H9 (cell line): ENCODE measurements around the gene TFF1. TPM values are rescaled to one million over a fixed set of nuclear protein-coding genes. Genes with fewer than 3 reads are reported as not detected.

Source experiments
- DNase-seq: peaks from one replicate; pipeline ENCODE4 v3.0.0-alpha.2; 2017
- H2AFZ ChIP-seq: one replicate; pipeline ENCODE4 v1.6.1; 2013; ENCODE audit warnings: mild to moderate bottlenecking, low read length, control low read depth, moderate library complexity
- H2AK5ac ChIP-seq: 2 replicates; pipeline ENCODE4 v1.6.1; 2013; ENCODE audit warnings: low read length, control low read depth, mixed read lengths; ENCODE audit not compliant: insufficient read length
- H2BK120ac ChIP-seq: one replicate; pipeline ENCODE4 v1.6.1; 2013; ENCODE audit warnings: low read depth, mild to moderate bottlenecking, low read length, control low read depth, inconsistent platforms; ENCODE audit not compliant: poor library complexity, severe bottlenecking
- H2BK12ac ChIP-seq: 2 replicates; pipeline ENCODE4 v1.6.1; 2013; ENCODE audit warnings: low read length, control low read depth, mixed read lengths, low read depth; ENCODE audit not compliant: insufficient read length
- H2BK15ac ChIP-seq: 2 replicates; pipeline ENCODE4 v1.6.1; 2013; ENCODE audit warnings: low read depth, low read length, control low read depth
- H2BK20ac ChIP-seq: one replicate; pipeline ENCODE4 v1.6.1; 2013; ENCODE audit warnings: low read depth, mild to moderate bottlenecking, low read length, control low read depth, inconsistent platforms; ENCODE audit not compliant: poor library complexity, severe bottlenecking
- H2BK5ac ChIP-seq: 2 replicates; pipeline ENCODE4 v1.6.1; 2013; ENCODE audit warnings: low read length, control low read depth, mixed read lengths; ENCODE audit not compliant: insufficient read length
- H3K14ac ChIP-seq: 2 replicates; pipeline ENCODE4 v1.6.1; 2013; ENCODE audit warnings: low read length, control low read depth; ENCODE audit not compliant: insufficient read depth
- H3K18ac ChIP-seq: 2 replicates; pipeline ENCODE4 v1.6.1; 2013; ENCODE audit warnings: low read depth, mild to moderate bottlenecking, mixed read lengths, low read length, control low read depth; ENCODE audit not compliant: insufficient read length
- H3K23ac ChIP-seq: 2 replicates; pipeline ENCODE4 v1.6.1; 2013; ENCODE audit warnings: low read length, control low read depth, mixed read lengths, low read depth; ENCODE audit not compliant: insufficient read length
- H3K23me2 ChIP-seq: 2 replicates; pipeline ENCODE4 v1.6.1; 2013; ENCODE audit warnings: low read depth, mild to moderate bottlenecking, mixed read lengths, low read length, control low read depth; ENCODE audit not compliant: insufficient read length, poor library complexity, severe bottlenecking
- H3K27ac ChIP-seq: 2 replicates; pipeline ENCODE4 v1.5.1; 2013; ENCODE audit warnings: low read length, control low read depth, mixed read lengths, low read depth; ENCODE audit not compliant: insufficient read length
- H3K27me3 ChIP-seq: 2 replicates; pipeline ENCODE4 v1.6.1; 2013; ENCODE audit warnings: low read length, control low read depth, inconsistent platforms; ENCODE audit not compliant: insufficient read depth
- H3K4ac ChIP-seq: 2 replicates; pipeline ENCODE4 v1.6.1; 2013; ENCODE audit warnings: low read depth, mild to moderate bottlenecking, control low read depth, inconsistent platforms, low read length, moderate library complexity
- H3K4me1 ChIP-seq: 2 replicates; pipeline ENCODE4 v1.6.1; 2013; ENCODE audit warnings: low read length, control low read depth, inconsistent platforms; ENCODE audit not compliant: insufficient read depth
- H3K4me2 ChIP-seq: 2 replicates; pipeline ENCODE4 v1.6.1; 2013; ENCODE audit warnings: low read length, control low read depth, mixed read lengths; ENCODE audit not compliant: insufficient read length, insufficient read depth
- H3K56ac ChIP-seq: 2 replicates; pipeline ENCODE4 v1.6.1; 2013; ENCODE audit warnings: low read depth, mild to moderate bottlenecking, mixed read lengths, low read length, control low read depth; ENCODE audit not compliant: insufficient read length
- H3K79me1 ChIP-seq: 2 replicates; pipeline ENCODE4 v1.6.1; 2013; ENCODE audit warnings: low read depth, mild to moderate bottlenecking, moderate library complexity, low read length, control low read depth, inconsistent platforms; ENCODE audit not compliant: insufficient read depth, poor library complexity, severe bottlenecking
- H3K79me2 ChIP-seq: 2 replicates; pipeline ENCODE4 v1.6.1; 2013; ENCODE audit warnings: low read length, control low read depth, inconsistent platforms; ENCODE audit not compliant: insufficient read depth
- H3K9ac ChIP-seq: 2 replicates; pipeline ENCODE4 v1.6.1; 2013; ENCODE audit warnings: low read length, control low read depth, mixed read lengths; ENCODE audit not compliant: insufficient read length; ENCODE audit errors: extremely low read depth
- H3K9me3 ChIP-seq: one replicate; pipeline ENCODE4 v1.6.1; 2013; ENCODE audit warnings: low read depth, low read length, inconsistent platforms; ENCODE audit not compliant: control insufficient read depth
- H3T11ph ChIP-seq: one replicate; pipeline ENCODE4 v1.6.1; 2013; ENCODE audit warnings: mild to moderate bottlenecking, low read length, control low read depth, inconsistent platforms
- H4K20me1 ChIP-seq: one replicate; pipeline ENCODE4 v1.6.1; 2013; ENCODE audit not compliant: control insufficient read depth, insufficient read length, insufficient read depth
- H4K5ac ChIP-seq: 2 replicates; pipeline ENCODE4 v1.6.1; 2013; ENCODE audit warnings: low read depth, mild to moderate bottlenecking, mixed read lengths, low read length, control low read depth; ENCODE audit not compliant: insufficient read length
- H4K8ac ChIP-seq: replicated peaks from 2 replicates; pipeline ENCODE4 v1.6.1; 2013; ENCODE audit warnings: low read length, control low read depth, mixed read lengths, low read depth; ENCODE audit not compliant: insufficient read length
- H4K91ac ChIP-seq: 2 replicates; pipeline ENCODE4 v1.6.1; 2013; ENCODE audit warnings: low read depth, mild to moderate bottlenecking, moderate library complexity, mixed read lengths, low read length, control low read depth; ENCODE audit not compliant: insufficient read length
- H3K27ac Mint-ChIP-seq, 3 experiments: 2 replicates in 2 of 3; 3 replicates in 1 of 3; pipeline ENCODE4 v1.8.0; 2020 to 2021; ENCODE audit warnings: mixed read lengths in 3 of 3, mild to moderate bottlenecking in 1 of 3, moderate library complexity in 1 of 3
- H3K27me3 Mint-ChIP-seq: 2 replicates; pipeline ENCODE4 v1.8.0; 2021; ENCODE audit warnings: low read depth, mild to moderate bottlenecking, moderate library complexity, mixed read lengths
- H3K36me3 Mint-ChIP-seq, 3 experiments: 2 replicates in 2 of 3; 3 replicates in 1 of 3; pipeline ENCODE4 v1.8.0; 2020 to 2021; ENCODE audit warnings: low read depth in 3 of 3, mixed read lengths in 3 of 3; ENCODE audit not compliant: insufficient read depth in 1 of 3
- H3K4me1 Mint-ChIP-seq, 2 experiments: 2 replicates each; pipeline ENCODE4 v1.8.0; 2020; ENCODE audit warnings: mixed read lengths in 2 of 2
- H3K4me3 Mint-ChIP-seq, 2 experiments: 2 replicates in 1 of 2; 3 replicates in 1 of 2; pipeline ENCODE4 v1.8.0; 2020 to 2021; ENCODE audit warnings: mild to moderate bottlenecking in 2 of 2, mixed read lengths in 2 of 2, moderate library complexity in 1 of 2
- H3K9me3 Mint-ChIP-seq, 2 experiments: 2 replicates in 1 of 2; 3 replicates in 1 of 2; pipeline ENCODE4 v1.8.0; 2020; ENCODE audit warnings: mild to moderate bottlenecking in 2 of 2, mixed read lengths in 2 of 2, moderate library complexity in 1 of 2
- CTCF ChIP-seq: fragments of 200-600 bp; sonication (generic); conservative IDR thresholded peaks from 3 replicates; pipeline ENCODE4 v1.8.0; 2021; ENCODE audit warnings: antibody characterized with exemption, mild to moderate bottlenecking
- WGBS: extraction: QIAGEN DNeasy Blood & Tissue Kit; methylation state at CpG from one replicate; pipeline ENCODE4 v1.1.7; 2013; ENCODE audit warnings: missing lambda C conversion rate, low lambda C conversion rate, mixed read lengths; ENCODE audit not compliant: insufficient read length; ENCODE audit errors: extremely low coverage; 5-methylcytosine and 5-hydroxymethylcytosine counted together
- total RNA-seq: library from RNA; stranded (reverse); gene quantifications from 2 replicates; pipeline ENCODE4 v1.2.1, GENCODE V29; 2021

Gene TFF1
- total RNA-seq, 1 experiment from 2014 or later = not detected

- Mint-ChIP-seq H3K27me3 (no peaks in the 10 kb centered on the region; the same call in none of the 2 replicates), H3K4me1 (peaks cover 21 to 24% of the 10 kb centered on the region in 2 experiments), H3K9me3 (no peaks in the 10 kb centered on the region), H3K4me3 (no peak overlapping the region), H3K27ac (peak overlapping the region in 2 of 3 experiments; percentile 21 to 27; a peak in 3 of 7 replicates), H3K36me3 (no peaks in the 10 kb centered on the region)
- no peak overlapping the region for H2BK15ac ChIP-seq
- TF ChIP-seq CTCF = no peak
- H2AFZ ChIP-seq = no peak overlapping the region
- H2AK5ac ChIP-seq = no peak overlapping the region
- H2BK20ac ChIP-seq = no peak overlapping the region
- no peak overlapping the region for H2BK12ac ChIP-seq
- H3K4me2 ChIP-seq = no peak overlapping the region
- H3K27me3 ChIP-seq = no peaks in the 10 kb centered on the region
- H3K23me2 ChIP-seq = no peaks in the 10 kb centered on the region
- no peak overlapping the region for H3K18ac ChIP-seq
- H3K9me3 ChIP-seq = no peaks in the 10 kb centered on the region
- H3K14ac ChIP-seq = no peak overlapping the region
- H2BK5ac ChIP-seq = no peak overlapping the region
- no peak overlapping the region for H2BK120ac ChIP-seq
- no peak overlapping the region for H3K56ac ChIP-seq
- no peak overlapping the region for H3K23ac ChIP-seq
- no CpG with 5 or more reads among the region's 14 CpGs for WGBS
- H3K27ac ChIP-seq = no peak overlapping the region
- H3K4me1 ChIP-seq = no peaks in the 10 kb centered on the region
- no peaks in the 10 kb centered on the region for H3K79me2 ChIP-seq
- no peak overlapping the region for H3K9ac ChIP-seq
- no peak overlapping the region for H4K5ac ChIP-seq
- no peak overlapping the region for H3T11ph ChIP-seq
- no peak overlapping the region for H4K91ac ChIP-seq
- no peaks in the 10 kb centered on the region for H3K79me1 ChIP-seq
- DNase-seq = no peak
- H4K20me1 ChIP-seq = no peaks in the 10 kb centered on the region
- no peak overlapping the region for H3K4ac ChIP-seq
- H4K8ac ChIP-seq = no peak overlapping the region
These were observed 31.5 kb upstream of the TFF1 start for GRCh38 chr21:42397746-42398394.
